DND-41 (cell line): ENCODE data around the gene COMMD10.
"Not testable (repeated sequence)": the region's sequence is repeated elsewhere in the genome, so short reads cannot be mapped to it uniquely, and the experiment has no call there.

Source experiments
- ATAC-seq: fragments of 200-7000 bp; cut with Tn5 transposase; 3 replicates; pipeline ENCODE4 v1.9.1; 2021; ENCODE audit warnings: low read depth; ENCODE audit not compliant: insufficient read depth
- DNase-seq: peaks from one replicate; pipeline ENCODE4 v3.0.0-alpha.2; 2020
- H2AFZ ChIP-seq: 2 replicates; pipeline ENCODE4 v1.6.0; 2012; ENCODE audit warnings: low read depth, low read length
- H3K27ac ChIP-seq: 2 replicates; pipeline ENCODE4 v1.5.1; 2012; ENCODE audit warnings: low read length, inconsistent platforms
- H3K27me3 ChIP-seq: fragments of 200-600 bp; sonication (generic); 2 replicates; pipeline ENCODE4 v1.6.0; 2012; ENCODE audit warnings: low read length, mild to moderate bottlenecking, inconsistent platforms; ENCODE audit not compliant: insufficient read depth, poor library complexity
- H3K36me3 ChIP-seq: 2 replicates; pipeline ENCODE4 v1.5.1; 2012; ENCODE audit warnings: low read length, inconsistent platforms; ENCODE audit not compliant: insufficient read depth
- H3K4me1 ChIP-seq: 2 replicates; pipeline ENCODE4 v1.5.1; 2012; ENCODE audit warnings: mild to moderate bottlenecking, low read length; ENCODE audit not compliant: insufficient read depth
- H3K4me2 ChIP-seq: 2 replicates; pipeline ENCODE4 v1.6.0; 2012; ENCODE audit warnings: mild to moderate bottlenecking, moderate library complexity, low read length, inconsistent platforms; ENCODE audit not compliant: insufficient read depth
- H3K4me3 ChIP-seq, 2 experiments: fragments of 200-600 bp in 1 of 2; shearing (Covaris generic) in 1 of 2; 2 replicates each; pipeline ENCODE4 v1.5.1; 2012 to 2016; ENCODE audit warnings: inconsistent platforms in 2 of 2, low read length in 2 of 2, mild to moderate bottlenecking in 2 of 2, low read depth in 1 of 2, moderate library complexity in 1 of 2
- H3K79me2 ChIP-seq: 2 replicates; pipeline ENCODE4 v1.6.0; 2012; ENCODE audit warnings: low read length, inconsistent platforms; ENCODE audit not compliant: insufficient read depth
- H3K9ac ChIP-seq: 2 replicates; pipeline ENCODE4 v1.6.0; 2012; ENCODE audit warnings: low read depth, mild to moderate bottlenecking, inconsistent platforms, low read length, moderate library complexity
- H3K9me3 ChIP-seq: 2 replicates; pipeline ENCODE4 v1.5.1; 2012; ENCODE audit warnings: low read length, moderate library complexity, mild to moderate bottlenecking, inconsistent platforms; ENCODE audit not compliant: insufficient read depth, severe bottlenecking
- H4K20me1 ChIP-seq: 2 replicates; pipeline ENCODE4 v1.6.0; 2012; ENCODE audit warnings: low read length; ENCODE audit not compliant: insufficient read depth
- CTCF ChIP-seq: IDR thresholded peaks from 2 replicates; pipeline ENCODE4 v1.5.1; 2012; ENCODE audit warnings: borderline replicate concordance, low read length, moderate library complexity, mild to moderate bottlenecking; ENCODE audit not compliant: poor library complexity, severe bottlenecking; ENCODE audit errors: extremely low read depth
- EZH2 ChIP-seq: IDR thresholded peaks from 3 replicates; pipeline ENCODE4 v1.6.1; 2012; ENCODE audit warnings: borderline replicate concordance, low read depth, mild to moderate bottlenecking, moderate library complexity, low read length, inconsistent platforms; ENCODE audit not compliant: severe bottlenecking

The COMMD10 gene

DNA sequence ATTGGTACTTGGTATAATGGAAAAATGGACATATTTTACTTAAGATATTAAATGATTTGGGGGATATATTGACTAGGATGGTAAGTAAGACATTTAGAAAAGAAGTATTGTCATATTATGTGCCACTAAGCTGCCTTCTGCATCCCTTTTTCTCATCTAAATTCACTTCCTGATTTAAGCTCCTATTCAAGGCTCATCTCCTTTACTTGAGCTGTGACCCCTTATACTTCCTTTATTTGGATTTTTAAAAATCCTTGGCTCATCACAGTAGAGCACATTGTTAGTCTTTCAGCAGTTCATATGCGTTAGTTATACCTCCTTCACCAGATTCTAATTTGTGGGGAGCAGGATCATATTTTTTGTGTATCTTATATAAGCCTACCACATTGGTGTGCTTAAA lies 6.6 kb downstream of the COMMD10 start:
- Histone ChIP-seq H3K9ac (no peak overlapping the region), H3K79me2 (peaks cover 13% of the 10 kb centered on the region), H4K20me1 (no peaks in the 10 kb centered on the region), H3K9me3 (no peaks in the 10 kb centered on the region), H3K36me3 (peaks cover 53% of the 10 kb centered on the region), H3K27ac (no peak overlapping the region), H3K4me2 (no peak overlapping the region), H3K4me1 (peaks cover 8% of the 10 kb centered on the region), H3K4me3 (no peak overlapping the region), H2AFZ (no peak overlapping the region), H3K27me3 (no peaks in the 10 kb centered on the region)
- TF ChIP-seq CTCF (no peak), EZH2 (no peak)
- no peak for ATAC-seq
- DNase-seq = no peak

DNA sequence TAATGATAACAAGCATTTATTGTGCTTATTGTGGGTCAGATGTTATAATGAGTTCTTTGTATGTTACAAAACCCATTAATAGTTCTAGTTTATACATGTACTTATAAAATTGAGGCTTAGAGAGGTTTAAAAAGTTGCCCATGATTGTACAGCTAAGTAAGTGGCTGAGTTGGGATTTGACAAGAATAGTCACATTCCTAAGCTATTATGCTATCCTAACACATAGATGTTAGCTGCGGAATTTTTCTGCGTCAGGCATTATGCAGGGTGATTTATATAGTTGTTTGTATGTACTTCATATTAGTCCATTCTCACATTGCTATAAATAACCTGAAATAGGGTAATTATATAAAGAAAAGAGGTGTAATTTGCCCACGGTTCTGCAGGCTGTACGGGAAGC lies 12.5 kb downstream of the COMMD10 start:
- Histone ChIP-seq H3K27me3 (no peaks in the 10 kb centered on the region), H3K9me3 (no peaks in the 10 kb centered on the region), H3K4me1 (no peaks in the 10 kb centered on the region), H3K4me2 (no peak overlapping the region), H4K20me1 (no peaks in the 10 kb centered on the region), H3K27ac (no peak overlapping the region), H3K9ac (no peak overlapping the region), H3K79me2 (no peaks in the 10 kb centered on the region), H3K4me3 (no peak overlapping the region), H2AFZ (no peak overlapping the region), H3K36me3 (peaks cover 55% of the 10 kb centered on the region)
- ATAC-seq (no peak), DNase-seq (no peak)
- TF ChIP-seq EZH2 (no peak), CTCF (no peak)

DNA sequence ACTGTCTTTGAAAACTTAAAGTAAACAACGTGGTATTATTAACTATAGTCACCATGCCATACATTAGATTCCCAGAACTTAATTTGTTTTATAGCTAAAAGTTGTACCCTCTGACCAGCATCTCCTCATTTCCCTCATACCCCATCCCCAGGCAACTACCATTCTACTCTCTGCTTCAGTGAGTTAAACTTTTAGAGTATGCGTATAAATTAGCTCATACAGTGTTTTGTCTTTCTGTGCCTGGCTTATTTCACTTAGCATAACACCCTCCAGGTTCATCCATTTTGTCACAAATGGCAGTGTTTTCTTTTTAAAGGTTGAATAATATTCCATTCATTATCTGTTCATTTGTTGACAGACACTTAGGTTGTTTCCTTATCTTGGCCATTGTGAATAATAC lies 14.2 kb downstream of the COMMD10 start:
- Histone ChIP-seq H3K79me2 (no peaks in the 10 kb centered on the region), H3K9me3 (no peaks in the 10 kb centered on the region), H3K4me3 (no peak overlapping the region), H3K9ac (no peak overlapping the region), H2AFZ (no peak overlapping the region), H4K20me1 (no peaks in the 10 kb centered on the region), H3K27me3 (no peaks in the 10 kb centered on the region), H3K36me3 (peaks cover 38% of the 10 kb centered on the region), H3K27ac (no peak overlapping the region), H3K4me1 (no peaks in the 10 kb centered on the region), H3K4me2 (no peak overlapping the region)
- ATAC-seq = no peak
- TF ChIP-seq EZH2 (no peak), CTCF (no peak)
- no peak for DNase-seq

DNA sequence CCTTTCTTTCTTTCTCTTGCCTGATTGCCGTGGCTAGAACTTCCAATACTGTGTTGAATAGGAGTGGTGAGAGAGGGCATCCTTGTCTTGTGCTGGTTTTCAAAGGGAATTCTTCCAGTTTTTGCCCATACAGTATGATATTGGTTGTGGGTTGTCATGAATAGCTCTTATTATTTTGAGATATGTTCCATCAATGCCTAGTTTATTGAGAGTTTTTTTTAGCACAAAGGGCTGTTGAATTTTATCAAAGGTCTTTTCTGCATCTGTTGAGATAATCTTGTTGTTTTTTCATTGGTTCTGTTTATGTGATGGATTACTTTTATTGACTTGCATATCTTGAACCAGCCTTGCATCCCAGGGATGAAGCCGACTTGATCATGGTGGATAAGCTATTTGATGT lies 20.1 kb downstream of the COMMD10 start:
- H3K36me3 ChIP-seq, DNase-seq, H3K4me1 ChIP-seq, ATAC-seq, H3K4me3 ChIP-seq, H3K27me3 ChIP-seq, H3K4me2 ChIP-seq, H3K9ac ChIP-seq, H3K27ac ChIP-seq, H3K79me2 ChIP-seq, H2AFZ ChIP-seq, H3K9me3 ChIP-seq, H4K20me1 ChIP-seq: not testable (repeated sequence)
